MM.1S (cell line): ENCODE measurements around the gene GLMP.

Source experiments
- EZH2 ChIP-seq: fragments of 300-600 bp; sonication (generic); optimal IDR thresholded peaks from 2 replicates; pipeline ENCODE3; 2017; ENCODE audit warnings: low read depth, mild to moderate bottlenecking, antibody characterized with exemption, low read length, mixed read lengths
- TF ChIP-seq, protein P1 (sequence below): fragments of 300-600 bp; sonication (generic); IDR thresholded peaks from 2 replicates; pipeline ENCODE4 v1.5.1; 2016; ENCODE audit warnings: antibody characterized with exemption, low read length, mixed read lengths

DNA sequence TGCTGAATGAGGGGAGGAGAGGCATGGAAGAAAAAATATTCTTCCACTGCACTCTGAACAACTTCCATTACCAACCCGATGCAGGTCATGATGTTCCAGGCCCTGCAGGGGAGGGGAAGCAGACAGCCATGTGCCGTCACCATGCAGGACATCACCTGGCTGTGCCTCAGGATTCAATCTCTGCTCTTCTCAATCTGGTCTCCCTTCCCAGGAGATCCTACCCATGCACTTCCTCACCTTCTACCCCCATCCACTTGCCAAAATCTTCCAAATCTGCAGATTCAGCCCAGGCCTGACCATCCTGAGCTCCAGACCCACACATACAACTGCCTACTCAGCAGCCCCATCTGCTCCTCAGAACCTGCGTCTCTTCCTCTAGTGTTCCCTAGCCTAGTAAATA is 41.8 kb downstream of the GLMP start:
- no peak for TF ChIP-seq EZH2
- TF ChIP-seq, protein P1, sequence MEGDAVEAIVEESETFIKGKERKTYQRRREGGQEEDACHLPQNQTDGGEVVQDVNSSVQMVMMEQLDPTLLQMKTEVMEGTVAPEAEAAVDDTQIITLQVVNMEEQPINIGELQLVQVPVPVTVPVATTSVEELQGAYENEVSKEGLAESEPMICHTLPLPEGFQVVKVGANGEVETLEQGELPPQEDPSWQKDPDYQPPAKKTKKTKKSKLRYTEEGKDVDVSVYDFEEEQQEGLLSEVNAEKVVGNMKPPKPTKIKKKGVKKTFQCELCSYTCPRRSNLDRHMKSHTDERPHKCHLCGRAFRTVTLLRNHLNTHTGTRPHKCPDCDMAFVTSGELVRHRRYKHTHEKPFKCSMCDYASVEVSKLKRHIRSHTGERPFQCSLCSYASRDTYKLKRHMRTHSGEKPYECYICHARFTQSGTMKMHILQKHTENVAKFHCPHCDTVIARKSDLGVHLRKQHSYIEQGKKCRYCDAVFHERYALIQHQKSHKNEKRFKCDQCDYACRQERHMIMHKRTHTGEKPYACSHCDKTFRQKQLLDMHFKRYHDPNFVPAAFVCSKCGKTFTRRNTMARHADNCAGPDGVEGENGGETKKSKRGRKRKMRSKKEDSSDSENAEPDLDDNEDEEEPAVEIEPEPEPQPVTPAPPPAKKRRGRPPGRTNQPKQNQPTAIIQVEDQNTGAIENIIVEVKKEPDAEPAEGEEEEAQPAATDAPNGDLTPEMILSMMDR, result no peak
